HepG2 (cell line): Measurements from ENCODE around the gene PPP2R5D. TPM values are rescaled to one million over a fixed set of nuclear protein-coding genes. Genes with fewer than 3 reads are reported as not detected.
A peak's percentile ranks its signal among the peaks of the same experiment; 100 is the strongest.

Source experiments
- ADNP ChIP-seq: sonication (generic); formaldehyde crosslinking; IDR thresholded peaks from 2 replicates; pipeline ENCODE4 v1.4.0; 2020; ENCODE audit warnings: missing genetic modification reagents
- CBFB ChIP-seq: sonication (generic); formaldehyde crosslinking; IDR thresholded peaks from 2 replicates; pipeline ENCODE4 v1.4.0; 2020; ENCODE audit warnings: missing genetic modification reagents
- CBX1 ChIP-seq: IDR thresholded peaks from one replicate; pipeline ENCODE4 v1.6.1; 2016; ENCODE audit warnings: antibody characterized with exemption, low read depth
- HOXA3 ChIP-seq: sonication (generic); formaldehyde crosslinking; IDR thresholded peaks from 2 replicates; pipeline ENCODE4 v1.5.0; 2020; ENCODE audit warnings: missing genetic modification reagents
- NR2F1 ChIP-seq, 2 experiments: fragments of 450-650 bp in 1 of 2; formaldehyde crosslinking in 1 of 2; IDR thresholded peaks; 2 replicates each; pipeline versions ENCODE4 v1.5.0 to v1.6.1; 2016 to 2020; ENCODE audit warnings: mild to moderate bottlenecking in 1 of 2, missing compliant biosample characterization in 1 of 2, missing genetic modification reagents in 1 of 2, moderate library complexity in 1 of 2
- NR2F2 ChIP-seq: IDR thresholded peaks from 2 replicates; pipeline ENCODE4 v1.6.1; 2012; ENCODE audit warnings: low read depth, inconsistent platforms, borderline replicate concordance
- PRDM15 ChIP-seq: sonication (generic); formaldehyde crosslinking; IDR thresholded peaks from 2 replicates; pipeline ENCODE4 v1.4.0; 2020; ENCODE audit warnings: missing genetic modification reagents
- SP5 ChIP-seq: IDR thresholded peaks from 2 replicates; pipeline ENCODE4 v1.6.1; 2016; ENCODE audit warnings: low read depth, borderline replicate concordance
- TBX2 ChIP-seq: sonication (generic); formaldehyde crosslinking; IDR thresholded peaks from 2 replicates; pipeline ENCODE4 v1.5.0; 2020; ENCODE audit warnings: missing genetic modification reagents, mild to moderate bottlenecking, borderline replicate concordance
- THYN1 ChIP-seq: sonication (generic); formaldehyde crosslinking; IDR thresholded peaks from 2 replicates; pipeline ENCODE4 v1.8.1; 2023; ENCODE audit warnings: low read depth, mild to moderate bottlenecking, moderate library complexity, missing genetic modification reagents, borderline replicate concordance
- USF2 ChIP-seq, 2 experiments: sonication (generic) in 1 of 2; formaldehyde crosslinking in 1 of 2; IDR thresholded peaks; 2 replicates each; pipeline versions ENCODE4 v1.5.1 to v1.6.1; 2011 to 2020; ENCODE audit warnings: borderline replicate concordance in 1 of 2, low read depth in 1 of 2, low read length in 1 of 2, mild to moderate bottlenecking in 1 of 2, missing genetic modification reagents in 1 of 2, moderate library complexity in 1 of 2
- ZBTB38 ChIP-seq: sonication (generic); formaldehyde crosslinking; IDR thresholded peaks from 2 replicates; pipeline ENCODE4 v1.5.1; 2020; ENCODE audit warnings: mild to moderate bottlenecking, missing genetic modification reagents
- ZFY ChIP-seq: sonication (generic); formaldehyde crosslinking; IDR thresholded peaks from 2 replicates; pipeline ENCODE4 v1.4.0; 2020; ENCODE audit warnings: missing genetic modification reagents
- ZNF264 ChIP-seq: sonication (generic); formaldehyde crosslinking; IDR thresholded peaks from 2 replicates; pipeline ENCODE4 v1.4.0; 2020; ENCODE audit warnings: missing genetic modification reagents
- ZNF362 ChIP-seq: sonication (generic); formaldehyde crosslinking; IDR thresholded peaks from 2 replicates; pipeline ENCODE4 v1.4.0; 2020; ENCODE audit warnings: missing genetic modification reagents, mild to moderate bottlenecking, borderline replicate concordance
- ZSCAN29 ChIP-seq: sonication (generic); formaldehyde crosslinking; conservative IDR thresholded peaks from 2 replicates; pipeline ENCODE4 v1.4.0; 2020; ENCODE audit warnings: mild to moderate bottlenecking, missing genetic modification reagents
- polyA plus RNA-seq, 8 experiments: library from polyadenylated mRNA; depleted of rRNA in 3 of 8; stranded (reverse) in 7 of 8; unstranded in 1 of 8; fragments of >200 nt; fragmentation: Illumina TruSeq in 4 of 8; extraction: Trizol in 4 of 8; gene quantifications; 2 replicates each; pipeline versions ENCODE4 v1.2.1 to v1.2.3, GENCODE V29; 2011 to 2016; ENCODE audit warnings: low read depth in 4 of 8, missing spikeins in 1 of 8, mixed read lengths in 1 of 8; ENCODE audit not compliant: insufficient read depth in 1 of 8
- total RNA-seq, 5 experiments: library from RNA; depleted of rRNA; stranded (reverse); fragments of >200 nt; fragmentation: Illumina TruSeq; extraction: Trizol; gene quantifications; 2 replicates each; pipeline ENCODE4 v1.2.3, GENCODE V29; 2016; ENCODE audit warnings: low read depth in 1 of 5
- TF ChIP-seq, protein P1 (sequence below): sonication (generic); formaldehyde crosslinking; IDR thresholded peaks from 2 replicates; pipeline ENCODE4 v1.4.0; 2020; ENCODE audit warnings: missing genetic modification reagents, borderline replicate concordance
- TF ChIP-seq, protein P2 (sequence below): sonication (generic); formaldehyde crosslinking; IDR thresholded peaks from 2 replicates; pipeline ENCODE4 v1.4.0; 2020; ENCODE audit warnings: mild to moderate bottlenecking, missing genetic modification reagents

Gene PPP2R5D
- total and polyA plus RNA-seq, 2 of the 13 experiments (the other 11 are each of a cell fraction or from before 2014, with no cell fraction given), result 53.7 to 60.4 TPM

DNA sequence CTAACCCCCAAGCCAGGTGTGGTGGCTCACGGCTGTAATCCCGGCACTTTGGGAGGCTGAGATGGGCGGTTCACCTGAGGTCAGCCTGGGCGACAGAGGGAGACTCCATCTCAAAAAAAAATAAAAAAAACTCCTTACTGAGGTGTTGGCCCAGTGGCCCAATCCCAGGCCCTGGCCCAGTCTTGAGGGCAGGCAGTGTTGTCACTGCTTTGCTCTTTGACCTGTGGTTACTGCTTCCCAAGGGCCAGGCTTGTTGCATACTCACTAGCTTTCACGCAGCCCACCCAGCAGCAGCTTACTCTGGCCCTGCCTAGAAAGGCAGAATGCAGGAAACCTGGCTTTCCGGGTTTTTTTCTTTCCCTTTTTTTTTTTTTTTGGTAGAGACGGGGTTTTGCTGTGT lies 41.9 kb upstream of the PPP2R5D start (continued):
- TF ChIP-seq ZSCAN29 (CRISPR knock-in tag), result no peak
- TF ChIP-seq ADNP (CRISPR knock-in tag), result no peak
- TF ChIP-seq, protein P1, sequence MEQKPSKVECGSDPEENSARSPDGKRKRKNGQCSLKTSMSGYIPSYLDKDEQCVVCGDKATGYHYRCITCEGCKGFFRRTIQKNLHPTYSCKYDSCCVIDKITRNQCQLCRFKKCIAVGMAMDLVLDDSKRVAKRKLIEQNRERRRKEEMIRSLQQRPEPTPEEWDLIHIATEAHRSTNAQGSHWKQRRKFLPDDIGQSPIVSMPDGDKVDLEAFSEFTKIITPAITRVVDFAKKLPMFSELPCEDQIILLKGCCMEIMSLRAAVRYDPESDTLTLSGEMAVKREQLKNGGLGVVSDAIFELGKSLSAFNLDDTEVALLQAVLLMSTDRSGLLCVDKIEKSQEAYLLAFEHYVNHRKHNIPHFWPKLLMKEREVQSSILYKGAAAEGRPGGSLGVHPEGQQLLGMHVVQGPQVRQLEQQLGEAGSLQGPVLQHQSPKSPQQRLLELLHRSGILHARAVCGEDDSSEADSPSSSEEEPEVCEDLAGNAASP (CRISPR knock-in tag), result peak; percentile 67; the same call in 1 of the 2 replicates
- TF ChIP-seq CBFB, result peak; percentile 35; the same call in 1 of the 2 replicates
- peak; percentile 19; the same call in 1 of the 2 replicates for TF ChIP-seq NR2F2
- TF ChIP-seq PRDM15, result no peak
- TF ChIP-seq, protein P2, sequence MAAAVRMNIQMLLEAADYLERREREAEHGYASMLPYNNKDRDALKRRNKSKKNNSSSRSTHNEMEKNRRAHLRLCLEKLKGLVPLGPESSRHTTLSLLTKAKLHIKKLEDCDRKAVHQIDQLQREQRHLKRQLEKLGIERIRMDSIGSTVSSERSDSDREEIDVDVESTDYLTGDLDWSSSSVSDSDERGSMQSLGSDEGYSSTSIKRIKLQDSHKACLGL, result no peak
- peak; percentile 60; the same call in 1 of the 2 replicates for TF ChIP-seq HOXA3 (CRISPR knock-in tag)
- peak in 1 of 2 experiments; percentile 47; a peak in 2 of 4 replicates for TF ChIP-seq NR2F1 (CRISPR knock-in tag; IDR thresholded peaks at IDR 0.05)
- no peak for TF ChIP-seq THYN1 (CRISPR knock-in tag)
- 0 out of 2 replicates have a peak, but pooled peaks have one; percentile 31 for TF ChIP-seq ZBTB38 (CRISPR knock-in tag)
- TF ChIP-seq ZFY (CRISPR knock-in tag), result peak; percentile 60; the same call in 1 of the 2 replicates
- TF ChIP-seq USF2 (IDR thresholded peaks at IDR 0.05; ENCODE audit: low read depth, low read length), result no peak
- no peak for TF ChIP-seq USF2 (CRISPR knock-in tag; IDR thresholded peaks at IDR 0.05; ENCODE audit: borderline replicate concordance)
- TF ChIP-seq TBX2 (CRISPR knock-in tag), result 0 out of 2 replicates have a peak, but pooled peaks have one; percentile 46
- TF ChIP-seq SP5 (CRISPR knock-in tag), result no peak
- peak; percentile 83 for TF ChIP-seq ZNF362
- TF ChIP-seq CBX1, result no peak
- 0 out of 2 replicates have a peak, but pooled peaks have one; percentile 29 for TF ChIP-seq ZNF264 (CRISPR knock-in tag)
